ENCODE results near the gene GRK2.

DNA sequence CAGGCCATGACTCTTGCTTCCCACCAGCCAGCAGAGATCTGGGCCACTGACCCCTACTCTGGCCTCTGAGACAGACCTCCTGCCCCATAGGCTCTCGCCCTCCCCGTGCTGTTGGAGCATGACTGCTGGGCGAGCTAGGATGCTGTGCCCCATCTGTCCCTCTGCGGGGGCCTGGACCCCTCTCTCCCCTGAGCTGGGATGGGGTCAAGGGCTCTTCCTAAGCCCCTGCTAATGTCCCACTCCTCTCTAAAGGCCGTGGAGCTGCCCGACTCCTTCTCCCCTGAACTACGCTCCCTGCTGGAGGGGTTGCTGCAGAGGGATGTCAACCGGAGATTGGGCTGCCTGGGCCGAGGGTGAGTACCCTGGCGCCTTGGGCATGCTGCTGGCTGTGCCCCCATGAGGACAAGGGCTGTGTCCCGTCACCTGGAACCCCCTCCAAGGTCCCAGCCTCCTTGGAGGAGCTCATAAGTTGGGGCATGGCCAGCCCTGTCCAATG, 16.7 kb downstream of the GRK2 start:
- no peak for TF ChIP-seq RAD21 (IDR thresholded peaks at IDR 0.05; ENCODE audit: low read depth)
- no peak for TF ChIP-seq ZBTB7A (IDR thresholded peaks at IDR 0.05; ENCODE audit: low read depth)
- TF ChIP-seq, protein P1, sequence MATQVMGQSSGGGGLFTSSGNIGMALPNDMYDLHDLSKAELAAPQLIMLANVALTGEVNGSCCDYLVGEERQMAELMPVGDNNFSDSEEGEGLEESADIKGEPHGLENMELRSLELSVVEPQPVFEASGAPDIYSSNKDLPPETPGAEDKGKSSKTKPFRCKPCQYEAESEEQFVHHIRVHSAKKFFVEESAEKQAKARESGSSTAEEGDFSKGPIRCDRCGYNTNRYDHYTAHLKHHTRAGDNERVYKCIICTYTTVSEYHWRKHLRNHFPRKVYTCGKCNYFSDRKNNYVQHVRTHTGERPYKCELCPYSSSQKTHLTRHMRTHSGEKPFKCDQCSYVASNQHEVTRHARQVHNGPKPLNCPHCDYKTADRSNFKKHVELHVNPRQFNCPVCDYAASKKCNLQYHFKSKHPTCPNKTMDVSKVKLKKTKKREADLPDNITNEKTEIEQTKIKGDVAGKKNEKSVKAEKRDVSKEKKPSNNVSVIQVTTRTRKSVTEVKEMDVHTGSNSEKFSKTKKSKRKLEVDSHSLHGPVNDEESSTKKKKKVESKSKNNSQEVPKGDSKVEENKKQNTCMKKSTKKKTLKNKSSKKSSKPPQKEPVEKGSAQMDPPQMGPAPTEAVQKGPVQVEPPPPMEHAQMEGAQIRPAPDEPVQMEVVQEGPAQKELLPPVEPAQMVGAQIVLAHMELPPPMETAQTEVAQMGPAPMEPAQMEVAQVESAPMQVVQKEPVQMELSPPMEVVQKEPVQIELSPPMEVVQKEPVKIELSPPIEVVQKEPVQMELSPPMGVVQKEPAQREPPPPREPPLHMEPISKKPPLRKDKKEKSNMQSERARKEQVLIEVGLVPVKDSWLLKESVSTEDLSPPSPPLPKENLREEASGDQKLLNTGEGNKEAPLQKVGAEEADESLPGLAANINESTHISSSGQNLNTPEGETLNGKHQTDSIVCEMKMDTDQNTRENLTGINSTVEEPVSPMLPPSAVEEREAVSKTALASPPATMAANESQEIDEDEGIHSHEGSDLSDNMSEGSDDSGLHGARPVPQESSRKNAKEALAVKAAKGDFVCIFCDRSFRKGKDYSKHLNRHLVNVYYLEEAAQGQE (IDR thresholded peaks at IDR 0.05; ENCODE audit: low read depth) = no peak
- TF ChIP-seq, protein P2, sequence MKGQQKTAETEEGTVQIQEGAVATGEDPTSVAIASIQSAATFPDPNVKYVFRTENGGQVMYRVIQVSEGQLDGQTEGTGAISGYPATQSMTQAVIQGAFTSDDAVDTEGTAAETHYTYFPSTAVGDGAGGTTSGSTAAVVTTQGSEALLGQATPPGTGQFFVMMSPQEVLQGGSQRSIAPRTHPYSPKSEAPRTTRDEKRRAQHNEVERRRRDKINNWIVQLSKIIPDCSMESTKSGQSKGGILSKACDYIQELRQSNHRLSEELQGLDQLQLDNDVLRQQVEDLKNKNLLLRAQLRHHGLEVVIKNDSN (IDR thresholded peaks at IDR 0.05) = no peak
- no peak for TF ChIP-seq TCF12 (IDR thresholded peaks at IDR 0.05; ENCODE audit: low read depth)
- TF ChIP-seq EGR1 (IDR thresholded peaks at IDR 0.05) = no peak
- TF ChIP-seq, protein P3, sequence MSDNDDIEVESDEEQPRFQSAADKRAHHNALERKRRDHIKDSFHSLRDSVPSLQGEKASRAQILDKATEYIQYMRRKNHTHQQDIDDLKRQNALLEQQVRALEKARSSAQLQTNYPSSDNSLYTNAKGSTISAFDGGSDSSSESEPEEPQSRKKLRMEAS (IDR thresholded peaks at IDR 0.05) = no peak
- no peak for TF ChIP-seq EP300 (IDR thresholded peaks at IDR 0.05; ENCODE audit: borderline replicate concordance)
- TF ChIP-seq TAF1 (IDR thresholded peaks at IDR 0.05; ENCODE audit: low read depth) = no peak
- TF ChIP-seq FOXM1 (IDR thresholded peaks at IDR 0.05; ENCODE audit: borderline replicate concordance, low read depth) = no peak
- TF ChIP-seq CEBPB (IDR thresholded peaks at IDR 0.05) = no peak
